Measurements from ENCODE around the gene KMT2E. TPM values are rescaled to one million over a fixed set of nuclear protein-coding genes. Genes with fewer than 3 reads are reported as not detected.

KMT2E gene
- total RNA-seq, 1 experiment from 2014 or later, result 38.2 TPM

DNA sequence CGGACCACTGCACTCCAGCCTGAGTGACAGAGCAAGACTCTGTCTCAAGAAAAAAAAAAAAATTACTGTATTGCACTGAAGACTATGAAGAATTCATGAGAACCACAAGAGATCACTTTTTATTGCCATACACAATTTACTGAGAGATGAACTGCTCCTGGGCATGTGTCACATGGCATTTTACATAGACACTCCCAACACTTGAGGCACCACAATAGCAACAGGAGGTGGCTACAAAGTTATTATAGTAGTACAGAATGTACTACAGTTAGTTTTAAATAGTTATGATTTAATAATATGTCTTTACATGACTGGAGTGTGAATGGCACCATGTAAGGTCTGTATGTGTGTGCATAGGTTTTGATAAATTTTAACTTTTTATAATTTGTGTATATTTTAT is 70.6 kb downstream of the KMT2E start:
- TF ChIP-seq CTCF (conservative IDR thresholded peaks at IDR 0.05), result no peak
- H3K9me3 Mint-ChIP-seq, result no peaks in the 10 kb centered on the region
- H3K9ac ChIP-seq (ENCODE audit: extremely low read depth, insufficient read length, low read length), result no peak overlapping the region

More for the DNA sequence above, 70.6 kb downstream of the KMT2E start:
- Histone ChIP-seq H2BK20ac (ENCODE audit: low read depth, low read length, poor library complexity, severe bottlenecking) (no peak overlapping the region), H4K91ac (ENCODE audit: insufficient read length, low read depth, low read length) (no peak overlapping the region), H4K20me1 (ENCODE audit: control insufficient read depth, insufficient read depth, insufficient read length) (no peaks in the 10 kb centered on the region), H2BK120ac (ENCODE audit: low read depth, low read length, poor library complexity, severe bottlenecking) (no peak overlapping the region), H3K4ac (ENCODE audit: low read depth, low read length) (no peak overlapping the region), H2BK5ac (ENCODE audit: insufficient read length, low read length) (no peak overlapping the region), H3K18ac (ENCODE audit: insufficient read length, low read depth, low read length) (no peak overlapping the region), H3K4me1 (ENCODE audit: insufficient read depth, low read length) (no peaks in the 10 kb centered on the region), H3K23ac (ENCODE audit: insufficient read length, low read depth, low read length) (no peak overlapping the region), H3K27ac (ENCODE audit: insufficient read length, low read depth, low read length) (no peak overlapping the region), H3K9me3 (ENCODE audit: control insufficient read depth, low read depth, low read length) (no peaks in the 10 kb centered on the region), H2AK5ac (ENCODE audit: insufficient read length, low read length) (no peak overlapping the region), H4K5ac (ENCODE audit: insufficient read length, low read depth, low read length) (no peak overlapping the region), H2BK15ac (ENCODE audit: low read depth, low read length) (no peak overlapping the region), H3K4me2 (ENCODE audit: insufficient read depth, insufficient read length, low read length) (no peak overlapping the region), H2AFZ (ENCODE audit: low read length) (no peak overlapping the region), H2BK12ac (ENCODE audit: insufficient read length, low read depth, low read length) (no peak overlapping the region), H3K14ac (ENCODE audit: insufficient read depth, low read length) (no peak overlapping the region), H4K8ac (replicated peaks; ENCODE audit: insufficient read length, low read depth, low read length) (no peak overlapping the region), H3K79me1 (ENCODE audit: insufficient read depth, low read depth, low read length, poor library complexity, severe bottlenecking) (no peaks in the 10 kb centered on the region), H3K79me2 (ENCODE audit: insufficient read depth, low read length) (no peaks in the 10 kb centered on the region), H3K23me2 (ENCODE audit: insufficient read length, low read depth, low read length, poor library complexity, severe bottlenecking) (no peaks in the 10 kb centered on the region), H3K56ac (ENCODE audit: insufficient read length, low read depth, low read length) (no peak overlapping the region), H3T11ph (ENCODE audit: low read length) (no peak overlapping the region), H3K27me3 (ENCODE audit: insufficient read depth, low read length) (no peaks in the 10 kb centered on the region)
- H3K4me1 Mint-ChIP-seq, result no peaks in the 10 kb centered on the region
- WGBS (ENCODE audit: extremely low coverage, insufficient read length, low lambda C conversion rate), result no CpG with 5 or more reads among the region's 1 CpG
- no peak overlapping the region for H3K4me3 Mint-ChIP-seq
- H3K27ac Mint-ChIP-seq, result no peak overlapping the region; a peak in 1 of 7 replicates
- H3K36me3 Mint-ChIP-seq (ENCODE audit: insufficient read depth in 1 of 3, low read depth in 3 of 3), result peaks cover 24 to 62% (median 58%) of the 10 kb centered on the region in 3 experiments
- H3K27me3 Mint-ChIP-seq (ENCODE audit: low read depth), result no peaks in the 10 kb centered on the region
- DNase-seq, result no peak
